Transverse colon (tissue), 3 donors: ENCODE results near the gene FAM120B.

ENCODE experiments used
- CTCF ChIP-seq, 5 experiments: fragments of 200-600 bp in 3 of 5; fragments of 450-650 bp in 2 of 5; sonication (generic) in 3 of 5; IDR thresholded peaks; 1 replicate in 2 of 5; 2 replicates in 3 of 5; pipeline ENCODE4 v1.5.1; 2016 to 2017; ENCODE audit warnings: antibody characterized with exemption in 5 of 5, inconsistent platforms in 3 of 5, mild to moderate bottlenecking in 2 of 5, moderate library complexity in 1 of 5
- POLR2A ChIP-seq: fragments of 450-650 bp; IDR thresholded peaks from one replicate; pipeline ENCODE4 v1.6.1; 2016; ENCODE audit warnings: antibody characterized with exemption, mild to moderate bottlenecking, moderate library complexity

DNA sequence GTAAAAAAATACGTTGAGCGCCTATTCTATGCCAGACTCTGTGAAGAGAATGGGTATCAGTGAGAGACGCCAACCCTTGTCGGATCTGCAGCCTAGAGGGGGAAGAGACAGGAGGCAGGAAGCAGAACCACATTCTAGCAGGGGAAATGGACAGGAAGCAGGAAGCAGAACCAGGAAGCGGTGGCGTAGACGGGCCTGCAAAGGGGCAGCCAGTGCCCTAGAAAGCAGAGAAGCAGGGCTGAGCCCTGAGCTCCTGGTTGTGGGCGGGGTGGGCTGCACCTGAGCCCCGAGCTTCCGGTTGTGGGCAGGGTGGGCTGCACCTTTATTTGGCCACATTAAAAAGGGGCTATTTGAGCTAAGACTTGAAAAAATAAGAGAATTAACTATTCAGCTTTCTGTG is 71.9 kb downstream of the FAM120B start:
- TF ChIP-seq CTCF (IDR thresholded peaks at IDR 0.05) (no peak), POLR2A (no peak)
